T-helper 9 cell (primary cell): Measurements from ENCODE around the gene RAD50.

Experiments used
- DNase-seq: peaks from one replicate; pipeline ENCODE4 v3.0.0-alpha.2; 2020

Gene RAD50

GRCh38 chr5:132662925-132663770, 106.4 kb downstream of the RAD50 start:
- DNase-seq = no peak

GRCh38 chr5:132663771-132664695, 107.3 kb downstream of the RAD50 start:
- DNase-seq = no peak

GRCh38 chr5:132664696-132665209, 108.0 kb downstream of the RAD50 start:
- no peak for DNase-seq

- no peak for DNase-seq
These were observed 108.8 kb downstream of the RAD50 start for GRCh38 chr5:132665574-132666080.

- DNase-seq = no peak
These were observed 109.7 kb downstream of the RAD50 start for GRCh38 chr5:132666310-132667123.

DNA sequence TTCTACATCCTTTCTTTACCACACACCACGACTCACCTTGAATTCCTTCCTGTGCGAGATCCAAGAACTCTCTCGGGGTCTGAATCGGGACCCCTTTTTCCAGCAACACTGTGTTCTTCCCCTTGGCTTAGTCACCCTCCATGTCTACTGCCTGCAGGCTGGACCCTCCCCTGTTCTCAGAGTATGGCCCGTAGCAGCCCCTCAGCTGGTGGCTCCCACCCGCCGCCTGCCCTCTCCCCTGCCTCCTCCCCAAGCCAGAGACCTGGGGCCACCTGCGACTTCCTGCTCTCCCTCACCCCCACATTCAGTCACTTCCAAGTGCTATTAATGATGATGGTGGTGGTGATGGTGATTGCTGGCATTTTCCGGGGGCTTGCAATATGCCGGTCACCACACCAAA, 110.5 kb downstream of the RAD50 start:
- no peak for DNase-seq

GRCh38 chr5:132667761-132668705, 111.3 kb downstream of the RAD50 start:
- no peak for DNase-seq

DNA sequence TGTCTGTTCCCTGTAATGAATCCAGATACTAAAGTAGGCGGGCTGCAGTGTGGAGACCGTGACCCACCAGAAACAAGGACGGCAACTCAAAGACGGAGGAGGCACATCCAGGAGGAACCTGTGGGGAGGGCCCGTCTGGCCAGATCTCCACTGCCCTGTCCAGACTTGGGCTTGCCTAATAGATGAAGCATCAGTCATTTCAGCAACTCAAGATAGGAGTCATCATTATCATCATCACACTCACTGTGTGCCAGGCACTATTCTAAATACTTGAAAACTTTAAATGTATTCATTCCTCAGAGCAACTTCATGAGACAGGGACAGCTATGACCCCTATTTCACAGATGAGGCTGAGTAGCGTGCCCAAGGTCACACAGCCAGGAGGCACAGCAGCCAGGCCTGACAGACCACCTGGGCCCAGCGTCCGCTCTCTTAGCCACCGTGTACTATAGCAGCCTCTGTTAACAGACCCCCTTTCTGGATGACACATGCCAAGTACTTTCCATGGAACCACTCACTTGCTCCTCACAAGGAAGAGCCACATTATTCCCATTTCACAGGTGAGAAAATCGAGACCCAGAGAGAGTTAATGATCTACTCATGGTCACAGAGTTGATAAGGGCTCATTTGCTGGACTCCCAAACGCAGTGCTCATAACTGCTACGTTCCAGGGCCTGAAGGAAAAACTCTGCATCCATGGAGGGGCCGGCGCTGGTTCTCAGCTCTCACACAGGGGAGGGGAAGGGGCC, 112.1 kb downstream of the RAD50 start:
- no peak for DNase-seq

GRCh38 chr5:132669455-132669820, 112.7 kb downstream of the RAD50 start:
- DNase-seq = no peak

- DNase-seq = no peak
These were observed 113.4 kb downstream of the RAD50 start for GRCh38 chr5:132669966-132670882.

- DNase-seq = no peak
These were observed 114.2 kb downstream of the RAD50 start for GRCh38 chr5:132671000-132671399.

DNA sequence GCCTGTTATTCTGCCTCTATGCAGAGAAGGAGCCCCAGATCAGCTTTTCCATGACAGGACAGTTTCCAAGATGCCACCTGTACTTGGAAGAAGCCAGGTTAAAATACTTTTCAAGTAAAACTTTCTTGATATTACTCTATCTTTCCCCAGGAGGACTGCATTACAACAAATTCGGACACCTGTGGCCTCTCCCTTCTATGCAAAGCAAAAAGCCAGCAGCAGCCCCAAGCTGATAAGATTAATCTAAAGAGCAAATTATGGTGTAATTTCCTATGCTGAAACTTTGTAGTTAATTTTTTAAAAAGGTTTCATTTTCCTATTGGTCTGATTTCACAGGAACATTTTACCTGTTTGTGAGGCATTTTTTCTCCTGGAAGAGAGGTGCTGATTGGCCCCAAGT, 116.7 kb downstream of the RAD50 start:
- DNase-seq = no peak

- no peak for DNase-seq
These were observed 117.3 kb downstream of the RAD50 start, which contains the start of gene IL4 for GRCh38 chr5:132673939-132674630. Gene IL4 (plus strand): TSS chr5:132673989. CDS start chr5:132674051, 62 bp downstream.

DNA sequence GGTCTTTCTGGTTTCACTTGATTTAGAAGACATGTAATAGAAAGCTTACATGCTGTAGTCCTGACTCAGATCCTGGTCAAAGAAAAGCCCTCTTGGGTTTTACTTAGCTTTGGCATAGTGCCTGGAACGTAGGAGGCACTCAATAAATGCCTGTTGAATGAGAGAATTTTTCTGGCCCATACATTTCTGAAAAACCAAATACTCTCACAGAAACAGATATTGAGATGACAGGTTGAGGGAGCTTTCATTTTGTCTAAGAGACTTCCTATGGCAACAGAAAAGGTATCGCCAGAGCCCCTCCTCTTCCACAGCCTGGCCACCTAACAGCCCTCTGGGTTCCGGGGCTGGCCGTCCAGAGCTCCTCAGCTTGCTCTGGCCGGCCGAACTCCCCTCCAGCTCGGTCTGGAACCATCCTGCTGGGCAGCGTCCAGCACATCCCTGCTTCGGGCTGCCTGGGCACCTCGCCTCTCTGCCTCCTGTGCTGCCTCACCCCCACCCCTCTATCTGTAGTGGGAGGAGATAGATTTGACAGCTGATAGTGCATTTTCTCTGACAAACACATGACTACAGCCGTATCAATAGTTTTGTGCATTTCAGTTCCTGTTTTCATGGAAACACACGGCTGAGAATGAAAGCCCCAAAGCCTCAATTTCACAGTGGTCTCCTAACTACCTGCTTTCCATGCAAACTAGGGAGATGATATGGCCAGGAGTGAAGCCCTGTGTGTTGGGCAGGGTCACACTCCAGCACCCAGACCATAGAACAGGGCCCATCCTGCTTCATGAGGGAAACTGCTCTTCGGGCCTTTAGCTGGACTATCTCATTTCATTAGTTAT, 118.1 kb downstream of the RAD50 start:
- no peak for DNase-seq

- no peak for DNase-seq
These were observed 119.3 kb downstream of the RAD50 start for GRCh38 chr5:132675936-132676689.

DNA sequence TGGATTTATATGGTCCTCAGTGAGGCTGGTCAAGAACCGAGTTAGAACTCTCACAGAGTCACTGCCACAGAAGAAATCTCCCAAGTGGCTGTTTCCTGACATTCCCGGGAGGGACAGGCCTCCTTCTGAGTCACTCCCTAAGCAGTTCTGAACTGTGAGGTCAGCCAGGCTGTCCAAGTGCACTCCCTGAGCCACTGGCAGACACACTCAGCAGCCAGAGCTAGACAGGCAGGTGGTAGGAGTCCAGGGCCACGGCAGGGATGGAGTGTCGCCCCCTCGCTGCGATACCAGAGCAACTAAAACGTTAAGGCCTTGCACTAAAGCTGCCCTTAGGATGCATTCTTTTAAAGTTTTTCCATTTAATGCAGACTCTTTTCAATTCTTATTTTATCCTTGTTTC, 120.4 kb downstream of the RAD50 start:
- no peak for DNase-seq
